Parathyroid adenoma (tissue), 2 donors: ENCODE results near the gene TMSB10.

Source experiments
- H2AFZ ChIP-seq: fragments of 300-600 bp; sonication (generic); one replicate; pipeline ENCODE4 v1.7.0; 2017; ENCODE audit warnings: antibody characterized with exemption, mild to moderate bottlenecking
- H3K27ac ChIP-seq: fragments of 300-600 bp; sonication (generic); one replicate; pipeline ENCODE4 v1.7.0; 2017
- H3K27me3 ChIP-seq: fragments of 300-600 bp; sonication (generic); one replicate; pipeline ENCODE4 v1.7.0; 2017; ENCODE audit warnings: low read length; ENCODE audit not compliant: control insufficient read depth, insufficient read depth
- H3K36me3 ChIP-seq: fragments of 300-600 bp; sonication (generic); one replicate; pipeline ENCODE4 v1.7.0; 2017; ENCODE audit warnings: low read length; ENCODE audit not compliant: control insufficient read depth, insufficient read depth
- H3K4me1 ChIP-seq: fragments of 300-600 bp; sonication (generic); one replicate; pipeline ENCODE4 v1.7.0; 2017; ENCODE audit warnings: control low read depth
- H3K4me2 ChIP-seq: fragments of 300-600 bp; sonication (generic); one replicate; pipeline ENCODE4 v1.7.0; 2017; ENCODE audit warnings: low read length
- H3K4me3 ChIP-seq: fragments of 300-600 bp; sonication (generic); one replicate; pipeline ENCODE4 v1.7.0; 2017; ENCODE audit warnings: low read depth, low read length
- H3K79me2 ChIP-seq: fragments of 300-600 bp; sonication (generic); one replicate; pipeline ENCODE4 v1.7.0; 2017; ENCODE audit warnings: control low read depth
- H3K9ac ChIP-seq: fragments of 300-600 bp; sonication (generic); one replicate; pipeline ENCODE4 v1.7.0; 2017; ENCODE audit warnings: mild to moderate bottlenecking
- H3K9me3 ChIP-seq: fragments of 300-600 bp; sonication (generic); one replicate; pipeline ENCODE4 v1.7.0; 2017; ENCODE audit warnings: low read length; ENCODE audit not compliant: control insufficient read depth
- TF ChIP-seq, protein P1 (sequence below): fragments of 300-600 bp; sonication (generic); IDR thresholded peaks from one replicate; pipeline ENCODE4 v1.7.0; 2017; ENCODE audit warnings: antibody characterized with exemption, mild to moderate bottlenecking
- donor health status: primary hyperparathyroidism.

TMSB10 gene

DNA sequence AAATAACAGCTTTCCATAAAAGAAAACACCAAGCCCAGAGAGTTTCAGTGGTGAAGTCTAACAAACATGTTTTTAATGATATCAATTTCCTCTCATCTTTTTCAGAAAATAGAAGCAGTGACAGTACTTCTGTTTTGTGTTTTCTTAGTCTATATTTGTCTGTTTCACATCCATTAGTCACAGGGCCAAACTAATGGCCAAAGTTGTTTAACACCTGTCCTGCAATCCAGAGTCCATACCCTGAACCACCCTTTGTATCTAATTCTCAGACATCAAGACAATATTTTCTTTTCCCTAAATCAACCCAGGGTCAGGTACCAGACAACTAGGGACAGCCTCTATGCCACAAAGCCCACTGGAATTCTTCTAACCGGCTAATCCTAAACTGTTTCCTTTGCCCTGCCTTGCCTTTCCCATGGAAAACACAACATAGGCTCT lies 25.9 kb downstream of the TMSB10 start:
- no peak overlapping the region for H2AFZ ChIP-seq
- H3K9me3 ChIP-seq = no peaks in the 10 kb centered on the region
- no peak overlapping the region for H3K4me2 ChIP-seq
- TF ChIP-seq, protein P1, sequence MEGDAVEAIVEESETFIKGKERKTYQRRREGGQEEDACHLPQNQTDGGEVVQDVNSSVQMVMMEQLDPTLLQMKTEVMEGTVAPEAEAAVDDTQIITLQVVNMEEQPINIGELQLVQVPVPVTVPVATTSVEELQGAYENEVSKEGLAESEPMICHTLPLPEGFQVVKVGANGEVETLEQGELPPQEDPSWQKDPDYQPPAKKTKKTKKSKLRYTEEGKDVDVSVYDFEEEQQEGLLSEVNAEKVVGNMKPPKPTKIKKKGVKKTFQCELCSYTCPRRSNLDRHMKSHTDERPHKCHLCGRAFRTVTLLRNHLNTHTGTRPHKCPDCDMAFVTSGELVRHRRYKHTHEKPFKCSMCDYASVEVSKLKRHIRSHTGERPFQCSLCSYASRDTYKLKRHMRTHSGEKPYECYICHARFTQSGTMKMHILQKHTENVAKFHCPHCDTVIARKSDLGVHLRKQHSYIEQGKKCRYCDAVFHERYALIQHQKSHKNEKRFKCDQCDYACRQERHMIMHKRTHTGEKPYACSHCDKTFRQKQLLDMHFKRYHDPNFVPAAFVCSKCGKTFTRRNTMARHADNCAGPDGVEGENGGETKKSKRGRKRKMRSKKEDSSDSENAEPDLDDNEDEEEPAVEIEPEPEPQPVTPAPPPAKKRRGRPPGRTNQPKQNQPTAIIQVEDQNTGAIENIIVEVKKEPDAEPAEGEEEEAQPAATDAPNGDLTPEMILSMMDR = no peak
- no peak overlapping the region for H3K9ac ChIP-seq
- H3K4me3 ChIP-seq = no peak overlapping the region
- no peaks in the 10 kb centered on the region for H3K4me1 ChIP-seq
- H3K36me3 ChIP-seq = no peaks in the 10 kb centered on the region
- no peak overlapping the region for H3K27ac ChIP-seq
- H3K79me2 ChIP-seq = no peaks in the 10 kb centered on the region
- no peaks in the 10 kb centered on the region for H3K27me3 ChIP-seq

DNA sequence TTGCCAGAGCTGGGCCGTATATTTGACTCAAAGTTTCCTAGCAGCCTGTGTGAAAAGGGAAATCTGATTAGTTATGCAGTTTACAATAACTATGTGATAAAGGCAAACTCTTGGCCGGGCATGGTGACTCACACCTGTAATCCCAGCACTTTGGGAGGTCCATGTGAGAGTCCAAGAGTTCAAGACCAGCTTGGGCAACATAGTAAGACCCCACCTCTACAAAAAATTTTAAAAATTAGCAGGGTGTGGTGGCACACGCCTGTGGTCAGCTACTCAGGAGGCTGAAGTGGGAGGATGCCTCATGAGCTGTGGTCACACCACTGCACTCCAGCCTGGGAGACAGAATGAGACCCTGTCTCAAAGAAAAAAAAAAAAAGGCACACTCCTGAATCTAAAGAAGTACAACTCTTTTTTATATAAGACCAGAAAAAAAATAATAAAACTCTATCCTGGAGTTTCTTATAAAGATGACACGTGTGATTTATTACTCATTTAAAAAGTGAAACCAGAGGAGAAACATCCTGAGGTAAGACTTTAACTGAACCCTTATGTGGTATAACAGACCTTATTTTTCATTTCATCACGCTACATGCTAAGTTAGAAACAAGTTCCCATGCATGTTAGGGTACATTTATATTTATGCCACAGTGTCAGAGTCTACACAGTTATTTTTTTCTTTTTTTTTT lies 32.9 kb downstream of the TMSB10 start:
- Histone ChIP-seq H2AFZ (no peak overlapping the region), H3K9me3 (no peaks in the 10 kb centered on the region), H3K27ac (no peak overlapping the region), H3K36me3 (no peaks in the 10 kb centered on the region), H3K27me3 (no peaks in the 10 kb centered on the region), H3K79me2 (no peaks in the 10 kb centered on the region), H3K9ac (no peak overlapping the region), H3K4me2 (no peak overlapping the region), H3K4me3 (no peak overlapping the region), H3K4me1 (no peaks in the 10 kb centered on the region)
- TF ChIP-seq, protein P1 = no peak

- Histone ChIP-seq H3K27ac (no peak overlapping the region), H3K4me1 (no peaks in the 10 kb centered on the region), H3K79me2 (no peaks in the 10 kb centered on the region), H3K27me3 (no peaks in the 10 kb centered on the region), H3K4me3 (no peak overlapping the region), H3K4me2 (no peak overlapping the region), H3K9ac (no peak overlapping the region), H3K36me3 (no peaks in the 10 kb centered on the region), H2AFZ (peak overlapping the region; percentile 41), H3K9me3 (no peaks in the 10 kb centered on the region)
- TF ChIP-seq, protein P1 = no peak
Observed at GRCh38 chr2:84939426-84940087, 34.1 kb downstream of the TMSB10 start.

GRCh38 chr2:84940088-84940470 lies 34.6 kb downstream of the TMSB10 start:
- H3K79me2 ChIP-seq = no peaks in the 10 kb centered on the region
- no peaks in the 10 kb centered on the region for H3K36me3 ChIP-seq
- H3K9me3 ChIP-seq = no peaks in the 10 kb centered on the region
- no peaks in the 10 kb centered on the region for H3K4me1 ChIP-seq
- peak overlapping the region; percentile 41 for H2AFZ ChIP-seq
- no peak overlapping the region for H3K9ac ChIP-seq
- H3K27ac ChIP-seq = no peak overlapping the region
- no peaks in the 10 kb centered on the region for H3K27me3 ChIP-seq
- H3K4me3 ChIP-seq = no peak overlapping the region
- no peak overlapping the region for H3K4me2 ChIP-seq
- TF ChIP-seq, protein P1 = no peak
